Endothelial cell of umbilical vein (primary cell): ENCODE measurements around the gene ADSS1. TPM values are rescaled to one million over a fixed set of nuclear protein-coding genes. Genes with fewer than 3 reads are reported as not detected.

ENCODE experiments used
- BruUV-seq: library from RNA; stranded (reverse); fragments of 400-500 nt; replicated peaks from 2 replicates; lab custom pipeline; 2021; lab: Mats Ljungman, UMichigan
- CTCF ChIA-PET: fragments of 300-600, 350-600 bp; sonication (Branson Sonifier 250); formaldehyde crosslinking; loops from one replicate; lab custom pipeline; 2021; ENCODE audit warnings: antibody characterized with exemption, inconsistent platforms; lab: Charles Lee
- POLR2A ChIA-PET: fragments of 300-600, 350-600 bp; sonication (Branson Sonifier 250); formaldehyde crosslinking; loops from one replicate; lab custom pipeline; 2021; ENCODE audit warnings: antibody characterized with exemption, inconsistent platforms; lab: Charles Lee
- DNase-seq: peaks from one replicate; pipeline ENCODE4 v3.0.0-alpha.2; 2011; ENCODE audit warnings: low read depth, low spot score
- FAIRE-seq: peaks from 2 replicates; lab custom pipeline; 2011; peaks lifted over from hg19 to GRCh38; lab: Jason Lieb, UNC
- H2AFZ ChIP-seq: 2 replicates; pipeline ENCODE4 v1.6.0; 2012; ENCODE audit warnings: low read depth, low read length, control low read depth, inconsistent platforms
- H3K27ac ChIP-seq: 2 replicates; pipeline ENCODE4 v1.5.1; 2011; ENCODE audit warnings: low read depth, mild to moderate bottlenecking, control low read depth, low read length, moderate library complexity; ENCODE audit not compliant: insufficient read depth
- H3K27me3 ChIP-seq, 2 experiments: 2 replicates each; pipeline versions ENCODE4 v1.6.0 to v1.6.1; 2011; ENCODE audit warnings: low read length in 2 of 2, mixed read lengths in 1 of 2; ENCODE audit not compliant: control insufficient read depth in 2 of 2, insufficient read depth in 2 of 2
- H3K36me3 ChIP-seq, 2 experiments: 2 replicates in 1 of 2; 3 replicates in 1 of 2; pipeline ENCODE4 v1.5.1; 2011; ENCODE audit warnings: low read length in 2 of 2, mild to moderate bottlenecking in 1 of 2, moderate library complexity in 1 of 2; ENCODE audit not compliant: control insufficient read depth in 2 of 2, insufficient read depth in 2 of 2; ENCODE audit errors: extremely low read depth in 1 of 2
- H3K4me1 ChIP-seq: 3 replicates; pipeline ENCODE4 v1.5.1; 2011; ENCODE audit warnings: mild to moderate bottlenecking, low read length; ENCODE audit not compliant: control insufficient read depth, insufficient read depth; ENCODE audit errors: extremely low read depth
- H3K4me2 ChIP-seq: 2 replicates; pipeline ENCODE4 v1.6.1; 2011; ENCODE audit warnings: low read length, control low read depth, mixed read lengths; ENCODE audit not compliant: insufficient read depth
- H3K4me3 ChIP-seq, 3 experiments: fragments of 200-600 bp in 1 of 3; sonication (generic), shearing (Covaris generic) in 1 of 3; replicated peaks in 1 of 3; 2 replicates each; pipeline ENCODE4 v1.5.1; 2011 to 2016; ENCODE audit warnings: control low read depth in 3 of 3, low read length in 3 of 3, mild to moderate bottlenecking in 2 of 3, inconsistent platforms in 1 of 3, low read depth in 1 of 3, moderate library complexity in 1 of 3; ENCODE audit not compliant: insufficient read depth in 1 of 3
- H3K79me2 ChIP-seq: 2 replicates; pipeline ENCODE4 v1.6.0; 2012; ENCODE audit warnings: low read length, inconsistent platforms; ENCODE audit not compliant: control insufficient read depth, insufficient read depth
- H3K9ac ChIP-seq: replicated peaks from 2 replicates; pipeline ENCODE3; 2011; ENCODE audit warnings: low read length, control low read depth; ENCODE audit not compliant: insufficient read depth; ENCODE audit errors: extremely low read depth
- H3K9me1 ChIP-seq: replicated peaks from 3 replicates; pipeline ENCODE4 v1.6.0; 2011; ENCODE audit warnings: mild to moderate bottlenecking, low read length; ENCODE audit not compliant: control insufficient read depth, insufficient read depth; ENCODE audit errors: extremely low read depth
- H3K9me3 ChIP-seq: replicated peaks from 2 replicates; pipeline ENCODE4 v1.5.1; 2012; ENCODE audit warnings: low read length, inconsistent platforms; ENCODE audit not compliant: control insufficient read depth, insufficient read depth
- H4K20me1 ChIP-seq: replicated peaks from 2 replicates; pipeline ENCODE3; 2011; ENCODE audit warnings: mild to moderate bottlenecking, low read length; ENCODE audit not compliant: control insufficient read depth, insufficient read depth; ENCODE audit errors: extremely low read depth
- CTCF ChIP-seq, 2 donors: IDR thresholded peaks; 1 replicate in 1 of 2; 2 replicates in 1 of 2; pipeline ENCODE4 v1.5.1; 2011; ENCODE audit warnings: low read length in 2 of 2, mild to moderate bottlenecking in 2 of 2, moderate library complexity in 2 of 2, control low read depth in 1 of 2, inconsistent platforms in 1 of 2, low read depth in 1 of 2; ENCODE audit not compliant: insufficient read depth in 1 of 2; ENCODE audit errors: extremely low read depth in 1 of 2
- EZH2 ChIP-seq: IDR thresholded peaks from 2 replicates; pipeline ENCODE4 v1.6.1; 2012; ENCODE audit warnings: borderline replicate concordance, low read depth, mild to moderate bottlenecking, moderate library complexity, low read length, inconsistent platforms; ENCODE audit not compliant: severe bottlenecking
- FOS ChIP-seq: IDR thresholded peaks from 2 replicates; pipeline ENCODE4 v1.6.1; 2011; ENCODE audit warnings: mild to moderate bottlenecking, low read length, moderate library complexity, borderline replicate concordance; ENCODE audit not compliant: insufficient read depth
- GATA2 ChIP-seq: IDR thresholded peaks from 2 replicates; pipeline ENCODE4 v1.7.0; 2011; ENCODE audit warnings: low read depth, mild to moderate bottlenecking, moderate library complexity, mixed read lengths, low read length; ENCODE audit not compliant: insufficient read length, insufficient read depth
- JUN ChIP-seq: IDR thresholded peaks from 2 replicates; pipeline ENCODE4 v1.6.1; 2011; ENCODE audit warnings: borderline replicate concordance, low read depth; ENCODE audit not compliant: insufficient read length, insufficient read depth
- MAX ChIP-seq: IDR thresholded peaks from 2 replicates; pipeline ENCODE4 v1.6.1; 2011; ENCODE audit not compliant: insufficient read depth, insufficient read length
- MYC ChIP-seq: IDR thresholded peaks from one replicate; pipeline ENCODE4 v1.6.1; 2011; ENCODE audit warnings: mild to moderate bottlenecking, low read depth, low read length
- POLR2A ChIP-seq: IDR thresholded peaks from 2 replicates; pipeline ENCODE4 v1.6.1; 2012; ENCODE audit warnings: low read depth, mild to moderate bottlenecking, control low read depth, low read length
- POLR2AphosphoS5 ChIP-seq: IDR thresholded peaks from 2 replicates; pipeline ENCODE4 v1.6.1; 2012; ENCODE audit warnings: low read depth, mild to moderate bottlenecking, control low read depth, low read length, moderate library complexity; ENCODE audit not compliant: insufficient read depth
- dilution Hi-C: fragments of 300-500 bp; cut with MboI; formaldehyde crosslinking; loops from one replicate; pipeline ENCODE4 v1.15.0; 2019; ENCODE audit warnings: low sequenced_read_pairs; ENCODE audit not compliant: extremely low pct_ligation_motif_present
- intact Hi-C: fragments of 100-400 bp; cut with micrococcal nuclease; formaldehyde crosslinking; loops from one replicate; pipeline ENCODE4 v1.10.0; 2022
- polyA plus RNA-seq, 4 experiments: library from polyadenylated mRNA; depleted of rRNA in 3 of 4; stranded (reverse) in 3 of 4; unstranded in 1 of 4; fragments of >200 nt; gene quantifications; 2 replicates each; pipeline versions ENCODE4 v1.2.1 to v1.2.3, GENCODE V29; 2011 to 2012; ENCODE audit warnings: missing spikeins in 1 of 4
- total RNA-seq: library from RNA; stranded (reverse); gene quantifications from 2 replicates; pipeline ENCODE4 v1.2.3, GENCODE V29; 2021

The ADSS1 gene
- total and polyA plus RNA-seq, 2 donors (not counting 3 experiments of a cell fraction or from before 2014, with no cell fraction given) = 1.9 TPM

- DNase-seq (no peak), FAIRE-seq (no peak)
- no peaks in the 10 kb centered on the region for H3K9me1 ChIP-seq
- no peak overlapping the region for H3K9ac ChIP-seq
- no peak overlapping the region for H3K27ac ChIP-seq
- BruUV-seq = no TSS peak
- no peaks in the 10 kb centered on the region for H3K4me1 ChIP-seq
- dilution Hi-C loops = no loop called here
- peaks cover 30% of the 10 kb centered on the region for H3K79me2 ChIP-seq
- H4K20me1 ChIP-seq = no peaks in the 10 kb centered on the region
- no peak overlapping the region for H3K4me3 ChIP-seq
- no peak for TF ChIP-seq POLR2A
- no peak for TF ChIP-seq EZH2
- no peak for TF ChIP-seq POLR2AphosphoS5
- TF ChIP-seq CTCF (IDR thresholded peaks at IDR 0.05; ENCODE audit: extremely low read depth in 1 of 2, insufficient read depth in 1 of 2, low read depth in 1 of 2, low read length in 2 of 2) = no peak
- no peak for TF ChIP-seq FOS
- TF ChIP-seq JUN = no peak
- TF ChIP-seq GATA2 = no peak
- no peak for TF ChIP-seq MYC
- TF ChIP-seq MAX = no peak
- ChIA-PET POLR2A (no interaction called here), CTCF (no interaction called here)
- H3K27me3 ChIP-seq = no peaks in the 10 kb centered on the region
- no peak overlapping the region for H3K4me2 ChIP-seq
- H2AFZ ChIP-seq = no peak overlapping the region
- peaks cover 11 to 22% of the 10 kb centered on the region in 2 experiments for H3K36me3 ChIP-seq
- no peaks in the 10 kb centered on the region for H3K9me3 ChIP-seq
- intact Hi-C loops = no loop called here
Measured at GRCh38 chr14:104702673-104703072, 21.4 kb upstream of the ADSS1 start.
